GM23248 (cell line): ENCODE measurements around the gene GLUD1. TPM values are rescaled to one million over a fixed set of nuclear protein-coding genes. Genes with fewer than 3 reads are reported as not detected.

Experiments
- DNase-seq: peaks from one replicate; pipeline ENCODE4 v3.0.0-alpha.2; 2015
- H2AFZ ChIP-seq: fragments of 200-600 bp; sonication (generic); 2 replicates; pipeline ENCODE4 v1.6.1; 2016; ENCODE audit warnings: antibody characterized with exemption
- H3F3A ChIP-seq: fragments of 200-600 bp; sonication (generic); 2 replicates; pipeline ENCODE4 v1.6.1; 2016; ENCODE audit warnings: mild to moderate bottlenecking, antibody characterized with exemption, mixed run types; ENCODE audit not compliant: insufficient read depth
- H3K27ac ChIP-seq: fragments of 200-600 bp; sonication (generic); 2 replicates; pipeline ENCODE4 v1.5.1; 2016; ENCODE audit warnings: mild to moderate bottlenecking
- H3K27me3 ChIP-seq: fragments of 200-600 bp; sonication (generic); replicated peaks from 2 replicates; pipeline ENCODE4 v1.6.1; 2016; ENCODE audit warnings: mild to moderate bottlenecking; ENCODE audit not compliant: insufficient read depth
- H3K36me3 ChIP-seq: fragments of 200-600 bp; sonication (generic); 2 replicates; pipeline ENCODE4 v1.6.1; 2016; ENCODE audit warnings: low read depth, mild to moderate bottlenecking
- H3K4me1 ChIP-seq: fragments of 200-600 bp; sonication (generic); 2 replicates; pipeline ENCODE4 v1.6.1; 2016; ENCODE audit warnings: mild to moderate bottlenecking; ENCODE audit not compliant: insufficient read depth
- H3K4me2 ChIP-seq: fragments of 200-600 bp; sonication (generic); one replicate; pipeline ENCODE4 v1.6.1; 2016; ENCODE audit warnings: mild to moderate bottlenecking; ENCODE audit not compliant: unreplicated experiment
- H3K4me3 ChIP-seq: fragments of 200-600 bp; sonication (generic); 2 replicates; pipeline ENCODE4 v1.5.1; 2016; ENCODE audit warnings: mild to moderate bottlenecking
- H3K79me2 ChIP-seq: fragments of 200-600 bp; sonication (generic); 2 replicates; pipeline ENCODE4 v1.6.1; 2016; ENCODE audit warnings: mild to moderate bottlenecking; ENCODE audit not compliant: insufficient read depth
- H3K9ac ChIP-seq: fragments of 200-600 bp; sonication (generic); 2 replicates; pipeline ENCODE4 v1.6.1; 2016; ENCODE audit warnings: mild to moderate bottlenecking
- H3K9me2 ChIP-seq: fragments of 200-600 bp; sonication (generic); 2 replicates; pipeline ENCODE4 v1.6.1; 2016; ENCODE audit warnings: mixed run types, mild to moderate bottlenecking, moderate library complexity; ENCODE audit not compliant: insufficient read depth
- H3K9me3 ChIP-seq: fragments of 200-600 bp; sonication (generic); one replicate; pipeline ENCODE4 v1.6.1; 2017; ENCODE audit warnings: low read depth
- H4K20me1 ChIP-seq: fragments of 200-600 bp; sonication (generic); 2 replicates; pipeline ENCODE4 v1.6.0; 2016; ENCODE audit not compliant: insufficient read depth
- EZH2 ChIP-seq: fragments of 200-600 bp; sonication (generic); IDR thresholded peaks from 2 replicates; pipeline ENCODE4 v1.6.1; 2018; ENCODE audit warnings: antibody characterized with exemption, mild to moderate bottlenecking; ENCODE audit not compliant: insufficient read depth, poor library complexity, severe bottlenecking
- EZH2phosphoT487 ChIP-seq: fragments of 200-600 bp; sonication (generic); IDR thresholded peaks from 2 replicates; pipeline ENCODE4 v1.6.1; 2018; ENCODE audit warnings: antibody characterized with exemption, moderate library complexity, mild to moderate bottlenecking, low read depth; ENCODE audit not compliant: insufficient read depth
- WGBS, 2 experiments: methylation state at CpG; one replicate each; pipeline ENCODE4 v1.1.6; 2015 to 2017; ENCODE audit warnings: low lambda C conversion rate in 2 of 2, low coverage in 1 of 2; ENCODE audit errors: missing lambda C conversion rate in 2 of 2; 5-methylcytosine and 5-hydroxymethylcytosine counted together
- in situ Hi-C: fragments of 300-500 bp; cut with MboI; formaldehyde crosslinking; loops from 2 replicates; pipeline ENCODE4 v1.15.0; 2020
- polyA plus RNA-seq: library from polyadenylated mRNA; unstranded; fragments of >200 nt; fragmentation: Nextera tagmentation; extraction: Ambion mirVana; gene quantifications from 2 replicates; pipeline ENCODE4 v1.2.1, GENCODE V29; 2016
- total RNA-seq: library from RNA; depleted of rRNA; stranded (reverse); fragments of >200 nt; shearing (Covaris generic); gene quantifications from 2 replicates; pipeline ENCODE4 v1.2.3, GENCODE V29; 2014

GLUD1 gene
- total and polyA plus RNA-seq, 2 experiments from 2014 or later: 98.8 to 209 TPM

- DNase-seq: no peak
- H3K27me3 ChIP-seq: no peaks in the 10 kb centered on the region
- H3K4me3 ChIP-seq: no peak overlapping the region
- H3K79me2 ChIP-seq: no peaks in the 10 kb centered on the region
- in situ Hi-C loops: no loop called here
- H3K9me3 ChIP-seq: no peaks in the 10 kb centered on the region
- WGBS, 2 experiments: 96 to 100% methylated on average over 1 of the region's 1 CpG
- H3K36me3 ChIP-seq: peaks cover 69% of the 10 kb centered on the region
- no peak overlapping the region for H2AFZ ChIP-seq
- no peak overlapping the region for H3K4me2 ChIP-seq
- no peaks in the 10 kb centered on the region for H4K20me1 ChIP-seq
- TF ChIP-seq EZH2 (no peak), EZH2phosphoT487 (no peak)
- peaks cover 14% of the 10 kb centered on the region for H3F3A ChIP-seq
- H3K9me2 ChIP-seq: no peaks in the 10 kb centered on the region
- no peak overlapping the region for H3K27ac ChIP-seq
- H3K4me1 ChIP-seq: peaks cover 10% of the 10 kb centered on the region
- H3K9ac ChIP-seq: no peak overlapping the region
Measured at GRCh38 chr10:87059401-87059800, 35.2 kb downstream of the GLUD1 start.

- Histone ChIP-seq H3K4me2 (no peak overlapping the region), H3K27ac (no peak overlapping the region), H4K20me1 (no peaks in the 10 kb centered on the region), H2AFZ (no peak overlapping the region), H3K9me3 (no peaks in the 10 kb centered on the region), H3F3A (peaks cover 19% of the 10 kb centered on the region), H3K4me3 (no peak overlapping the region), H3K79me2 (peaks cover 5% of the 10 kb centered on the region; the same call in 1 of the 2 replicates), H3K9me2 (no peaks in the 10 kb centered on the region), H3K9ac (no peak overlapping the region), H3K4me1 (peaks cover 16% of the 10 kb centered on the region), H3K27me3 (no peaks in the 10 kb centered on the region), H3K36me3 (peaks cover 64% of the 10 kb centered on the region)
- 23 to 24% methylated on average over 1 of the region's 1 CpG for WGBS, 2 experiments
- in situ Hi-C loops: no loop called here
- TF ChIP-seq EZH2 (no peak), EZH2phosphoT487 (no peak)
- no peak for DNase-seq
Measured at GRCh38 chr10:87058171-87058570, 36.5 kb downstream of the GLUD1 start.

GRCh38 chr10:87054373-87055295 is 40.0 kb downstream of the GLUD1 start:
- Histone ChIP-seq H3K4me3 (no peak overlapping the region), H3K9ac (0 out of 2 replicates have a peak overlapping the region, but pooled peaks have one; percentile 23), H3K79me2 (peaks cover 8% of the 10 kb centered on the region; the same call in 1 of the 2 replicates), H3K36me3 (peaks cover 59% of the 10 kb centered on the region), H3F3A (peaks cover 19% of the 10 kb centered on the region), H3K27ac (peak overlapping the region; percentile 57), H3K27me3 (no peaks in the 10 kb centered on the region), H3K4me1 (peaks cover 16% of the 10 kb centered on the region), H3K9me2 (no peaks in the 10 kb centered on the region), H2AFZ (no peak overlapping the region), H4K20me1 (no peaks in the 10 kb centered on the region), H3K9me3 (no peaks in the 10 kb centered on the region), H3K4me2 (no peak overlapping the region)
- in situ Hi-C loops: no loop called here
- peak; percentile 79 for DNase-seq
- no peak for TF ChIP-seq EZH2phosphoT487
- no peak for TF ChIP-seq EZH2
- WGBS, 2 experiments: 63 to 65% methylated on average over 7 of the region's 7 CpGs

DNA sequence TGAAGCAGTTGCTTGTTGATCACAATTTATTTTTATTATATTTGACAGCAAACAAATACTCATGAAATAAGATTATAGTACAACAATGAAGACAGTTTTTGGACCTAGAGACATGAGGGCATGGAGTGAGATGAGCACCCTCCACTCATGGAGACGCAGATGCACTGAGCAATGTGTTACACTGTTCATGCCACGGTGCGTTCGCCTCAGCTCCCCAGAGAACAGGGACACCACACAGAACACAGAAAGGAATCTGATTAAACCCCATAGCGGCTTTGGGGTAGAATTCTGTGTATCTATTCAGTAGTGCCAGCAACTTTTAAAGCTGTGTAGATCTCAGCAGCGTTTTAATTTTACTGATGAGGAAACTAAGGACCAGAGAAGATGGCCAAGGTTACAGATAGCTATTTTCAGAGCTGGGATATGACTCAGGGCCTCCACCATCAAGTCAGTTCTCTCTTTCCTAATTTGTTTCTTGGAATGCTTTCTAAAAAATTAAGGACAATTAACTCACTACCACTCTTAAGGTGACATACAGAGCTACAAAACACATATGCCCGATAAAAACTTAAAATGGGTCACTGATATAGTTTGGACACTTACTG is 41.0 kb downstream of the GLUD1 start:
- Histone ChIP-seq H3K9ac (no peak overlapping the region), H2AFZ (no peak overlapping the region), H3K4me2 (no peak overlapping the region), H3K27me3 (no peaks in the 10 kb centered on the region), H3K9me3 (no peaks in the 10 kb centered on the region), H4K20me1 (no peaks in the 10 kb centered on the region), H3K79me2 (peaks cover 8% of the 10 kb centered on the region; the same call in 1 of the 2 replicates), H3K36me3 (peaks cover 51% of the 10 kb centered on the region), H3F3A (peaks cover 19% of the 10 kb centered on the region), H3K4me3 (no peak overlapping the region), H3K27ac (no peak overlapping the region), H3K9me2 (no peaks in the 10 kb centered on the region), H3K4me1 (peaks cover 16% of the 10 kb centered on the region)
- 87% methylated on average over 7 of the region's 7 CpGs for WGBS, 2 experiments
- in situ Hi-C loops: no loop called here
- DNase-seq: no peak
- TF ChIP-seq EZH2: no peak
- no peak for TF ChIP-seq EZH2phosphoT487
